ENCODE data around the gene SH2D1B. TPM values are rescaled to one million over a fixed set of nuclear protein-coding genes. Genes with fewer than 3 reads are reported as not detected.

The SH2D1B gene
- polyA plus RNA-seq, 1 of the 3 experiments (the other 2 are of a cell fraction): not detected

DNA sequence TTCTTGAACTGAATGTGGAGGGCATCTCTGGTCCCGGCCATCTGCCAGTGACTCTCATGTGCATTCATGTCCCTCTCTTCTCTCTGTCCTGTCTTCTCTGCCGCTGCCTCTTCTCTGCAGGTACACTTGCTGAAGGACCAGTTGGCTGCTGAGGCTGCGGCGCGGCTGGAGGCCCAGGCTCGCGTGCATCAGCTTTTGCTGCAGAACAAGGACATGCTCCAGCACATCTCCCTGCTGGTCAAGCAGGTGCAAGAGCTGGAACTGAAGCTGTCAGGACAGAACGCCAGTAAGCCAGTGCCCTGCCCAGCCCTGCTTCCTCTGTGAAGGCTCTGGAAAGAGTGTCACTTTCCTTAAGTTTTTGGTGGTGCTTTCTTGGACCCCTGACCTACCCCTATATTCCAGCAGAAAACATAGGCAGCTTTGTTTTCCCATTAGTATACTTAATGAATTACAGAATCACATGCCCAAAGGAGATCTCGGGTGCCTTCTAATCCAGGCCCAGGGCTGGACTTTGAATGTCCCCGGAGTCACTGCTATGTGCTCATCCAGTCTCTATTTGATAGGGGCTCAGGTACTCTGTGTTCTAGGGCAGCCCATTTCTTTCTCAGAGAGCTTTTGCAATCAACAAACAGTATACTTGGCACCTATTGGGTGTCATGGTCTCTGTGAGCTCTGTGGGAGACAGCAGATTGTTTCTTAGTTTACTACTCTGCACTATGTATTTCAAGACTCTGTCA, 46.5 kb downstream of the SH2D1B start (continued):
- TF ChIP-seq SIN3A (IDR thresholded peaks at IDR 0.05; ENCODE audit: borderline replicate concordance, low read depth, low read length) (no peak), SMC3 (IDR thresholded peaks at IDR 0.05; ENCODE audit: low read depth, low read length) (no peak), USF2 (IDR thresholded peaks at IDR 0.05; ENCODE audit: borderline replicate concordance, low read depth, low read length) (no peak), RCOR1 (IDR thresholded peaks at IDR 0.05; ENCODE audit: low read length) (no peak), FOXM1 (IDR thresholded peaks at IDR 0.05; ENCODE audit: low read depth) (no peak), NFIC (IDR thresholded peaks at IDR 0.05; ENCODE audit: borderline replicate concordance) (no peak)

- Histone ChIP-seq H4K20me1 (ENCODE audit: insufficient read depth) (no peaks in the 10 kb centered on the region), H3F3A (replicated peaks; ENCODE audit: insufficient read depth) (no peaks in the 10 kb centered on the region), H3K9me3 (no peaks in the 10 kb centered on the region), H3K27me3 (ENCODE audit: insufficient read depth) (no peaks in the 10 kb centered on the region), H3K27ac (ENCODE audit: low read depth in 2 of 2, low read length in 1 of 2) (no peak overlapping the region), H3K4me2 (no peak overlapping the region), H3K79me2 (ENCODE audit: insufficient read depth) (no peaks in the 10 kb centered on the region), H3K36me3 (replicated peaks in 1 of 2; ENCODE audit: control insufficient read depth in 1 of 2, insufficient read depth in 2 of 2, low read length in 1 of 2) (no peaks in the 10 kb centered on the region), H3K4me3 (ENCODE audit: low read depth in 2 of 2, low read length in 1 of 2) (no peak overlapping the region), H2AFZ (ENCODE audit: low read depth) (no peak overlapping the region), H3K4me1 (ENCODE audit: control insufficient read depth in 1 of 2, insufficient read depth in 2 of 2, low read depth in 1 of 2, low read length in 1 of 2) (peaks cover 0 to 2% of the 10 kb centered on the region in 2 experiments; a peak in 1 of 4 replicates), H3K9ac (no peak overlapping the region), H3K9me2 (no peaks in the 10 kb centered on the region)
- DNase-seq: no peak
- ChIA-PET CTCF (interaction anchor here (2.6 kb wide), 1 partner anchor 27 kb away, joined by 9 read pairs; no protein-coding TSS in a partner anchor), POLR2A (no interaction called here)
- WGBS (ENCODE audit: low lambda C conversion rate): 43% methylated on average over 1 of the region's 1 CpG
- no peak for TF ChIP-seq JUND (IDR thresholded peaks at IDR 0.05)
- no peak for TF ChIP-seq RAD21 (IDR thresholded peaks at IDR 0.05; ENCODE audit: low read length)
- TF ChIP-seq EZH2phosphoT487 (IDR thresholded peaks at IDR 0.05; ENCODE audit: borderline replicate concordance, low read depth): no peak
- no peak for TF ChIP-seq POLR2AphosphoS5 (IDR thresholded peaks at IDR 0.05; ENCODE audit: low read depth, low read length)
- no peak for TF ChIP-seq EP300 (IDR thresholded peaks at IDR 0.05; ENCODE audit: borderline replicate concordance in 1 of 2, low read depth in 1 of 2, low read length in 1 of 2)
Observed at GRCh38 chr1:162364498-162364897, 47.4 kb downstream of the SH2D1B start.

- WGBS (ENCODE audit: low lambda C conversion rate): 41% methylated on average over 3 of the region's 3 CpGs
- CTCF ChIA-PET: interaction anchor here (1.0 kb wide), 1 partner anchor 28 kb away, joined by 4 read pairs; no protein-coding TSS in a partner anchor
- H3K4me1 ChIP-seq (ENCODE audit: control insufficient read depth in 1 of 2, insufficient read depth in 2 of 2, low read depth in 1 of 2, low read length in 1 of 2): peaks cover 0 to 2% of the 10 kb centered on the region in 2 experiments; a peak in 1 of 4 replicates
- TF ChIP-seq FOXJ3 (CRISPR knock-in tag; IDR thresholded peaks at IDR 0.05): no peak
- no peak for TF ChIP-seq MXI1 (IDR thresholded peaks at IDR 0.05; ENCODE audit: low read depth, low read length)
- TF ChIP-seq REST (IDR thresholded peaks at IDR 0.05; ENCODE audit: low read depth, low read length): no peak
- TF ChIP-seq CTCF (IDR thresholded peaks at IDR 0.05): no peak
- TF ChIP-seq USF1 (IDR thresholded peaks at IDR 0.05; ENCODE audit: borderline replicate concordance, low read depth): no peak
- no peak for TF ChIP-seq GABPA (IDR thresholded peaks at IDR 0.05; ENCODE audit: low read depth)
- no peak for TF ChIP-seq YY1 (IDR thresholded peaks at IDR 0.05; ENCODE audit: low read depth)
Observed at GRCh38 chr1:162363823-162364222, 48.1 kb downstream of the SH2D1B start.

More at GRCh38 chr1:162363823-162364222, 48.1 kb downstream of the SH2D1B start:
- H3K4me3 ChIP-seq (ENCODE audit: low read depth in 2 of 2, low read length in 1 of 2): no peak overlapping the region
- H4K20me1 ChIP-seq (ENCODE audit: insufficient read depth): no peaks in the 10 kb centered on the region
- no peaks in the 10 kb centered on the region for H3F3A ChIP-seq (replicated peaks; ENCODE audit: insufficient read depth)
- no peak overlapping the region for H3K27ac ChIP-seq (ENCODE audit: low read depth in 2 of 2, low read length in 1 of 2)
- no peak overlapping the region for H3K4me2 ChIP-seq
- no peaks in the 10 kb centered on the region for H3K36me3 ChIP-seq (replicated peaks in 1 of 2; ENCODE audit: control insufficient read depth in 1 of 2, insufficient read depth in 2 of 2, low read length in 1 of 2)
- no peaks in the 10 kb centered on the region for H3K9me3 ChIP-seq
- POLR2A ChIA-PET: no interaction called here
- H3K27me3 ChIP-seq (ENCODE audit: insufficient read depth): no peaks in the 10 kb centered on the region
- no peaks in the 10 kb centered on the region for H3K79me2 ChIP-seq (ENCODE audit: insufficient read depth)
- no peak overlapping the region for H2AFZ ChIP-seq (ENCODE audit: low read depth)
- no peak for DNase-seq
- H3K9me2 ChIP-seq: no peaks in the 10 kb centered on the region
- no peak overlapping the region for H3K9ac ChIP-seq

Data from SK-N-SH (cell line).